ENCODE results near the gene TOMM20.
"Not testable (repeated sequence)": the region's sequence is repeated elsewhere in the genome, so short reads cannot be mapped to it uniquely, and the experiment has no call there.

The TOMM20 gene

DNA sequence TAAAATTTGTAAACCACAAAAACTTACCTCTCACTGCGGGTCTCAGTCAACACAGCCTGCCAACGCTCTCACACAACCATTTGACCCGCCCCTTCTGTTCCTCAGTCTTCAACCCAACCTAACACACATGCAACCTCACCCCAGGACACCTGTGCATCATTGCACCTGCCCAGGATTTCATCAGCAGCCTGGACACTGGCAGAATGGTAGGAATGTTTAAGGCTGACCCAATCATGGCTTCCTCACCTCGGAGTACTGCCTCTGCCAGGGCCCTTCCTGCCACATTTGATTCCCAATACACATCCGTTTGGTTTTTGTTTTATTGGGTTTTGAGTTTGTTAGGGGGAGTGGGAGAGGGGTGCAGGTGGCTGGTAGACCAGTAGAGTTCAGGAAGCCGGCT is 40.7 kb downstream of the TOMM20 start:
- Mint-ChIP-seq H3K4me3 (no peak overlapping the region), H3K9me3 (no peaks in the 10 kb centered on the region), H3K4me1 (ENCODE audit: low read depth) (peaks cover 12% of the 10 kb centered on the region), H3K36me3 (ENCODE audit: low read depth) (no peaks in the 10 kb centered on the region), H3K27me3 (no peaks in the 10 kb centered on the region), H3K27ac (no peak overlapping the region)

DNA sequence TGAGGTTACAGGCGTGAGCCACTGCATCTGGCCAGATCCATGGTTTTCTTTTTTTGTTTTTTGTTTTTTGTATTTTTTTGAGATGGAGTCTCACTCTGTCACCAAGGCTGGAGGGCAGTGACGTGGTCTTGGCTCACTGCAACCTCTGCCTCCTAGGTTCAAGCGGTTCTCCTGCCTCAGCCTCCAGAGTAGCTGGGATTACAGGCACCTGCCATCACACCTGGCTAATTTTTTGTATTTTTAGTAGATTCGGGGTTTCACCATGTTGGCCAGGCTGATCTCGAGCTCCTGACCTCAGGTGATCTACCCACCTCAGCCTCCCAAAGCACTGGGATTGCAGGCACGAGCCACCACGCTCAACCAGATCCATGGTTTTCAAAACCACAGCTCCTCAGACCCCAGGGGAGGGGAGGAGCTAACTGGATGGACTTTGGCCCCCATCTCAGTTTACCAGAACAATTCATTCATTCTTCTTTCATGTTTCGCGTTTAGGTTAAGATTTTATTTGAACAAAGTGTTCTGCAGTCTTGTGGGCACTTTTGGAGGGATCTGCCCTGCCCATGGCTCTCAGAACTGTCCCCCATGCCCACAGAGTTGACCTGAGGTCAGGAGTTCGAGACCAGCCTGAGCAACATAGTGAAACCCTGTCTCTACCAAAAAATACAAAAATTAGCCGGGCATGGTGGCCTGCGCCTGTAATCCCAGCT is 43.1 kb downstream of the TOMM20 start:
- H3K4me1 Mint-ChIP-seq (ENCODE audit: low read depth): peaks cover 18% of the 10 kb centered on the region
- not testable (repeated sequence) for H3K36me3 Mint-ChIP-seq (ENCODE audit: low read depth); H3K27ac Mint-ChIP-seq; H3K9me3 Mint-ChIP-seq; H3K27me3 Mint-ChIP-seq; H3K4me3 Mint-ChIP-seq

DNA sequence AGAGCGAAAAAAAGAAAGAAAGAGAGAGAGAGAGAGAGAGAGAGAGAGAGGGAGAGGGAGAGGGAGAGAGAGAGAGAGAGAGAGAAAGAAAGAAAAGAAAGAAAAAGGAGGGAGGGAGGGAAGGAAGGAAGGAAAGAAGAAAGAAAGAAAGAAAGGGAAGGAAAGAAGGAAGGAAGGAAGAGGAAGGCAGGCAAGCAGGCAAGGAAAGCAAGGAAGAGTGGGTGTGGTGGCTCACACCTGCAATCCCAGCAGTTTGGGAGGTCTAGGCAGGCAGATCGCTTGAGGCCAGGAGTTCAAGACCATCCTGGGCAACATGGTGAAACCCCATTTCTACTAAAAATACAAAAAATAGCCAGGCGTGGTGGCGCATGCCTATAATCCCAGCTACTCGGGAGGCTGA is 47.8 kb downstream of the TOMM20 start:
- H3K4me3 Mint-ChIP-seq; H3K9me3 Mint-ChIP-seq; H3K27ac Mint-ChIP-seq; H3K27me3 Mint-ChIP-seq; H3K36me3 Mint-ChIP-seq (ENCODE audit: low read depth): not testable (repeated sequence)
- peaks cover 23% of the 10 kb centered on the region for H3K4me1 Mint-ChIP-seq (ENCODE audit: low read depth)

DNA sequence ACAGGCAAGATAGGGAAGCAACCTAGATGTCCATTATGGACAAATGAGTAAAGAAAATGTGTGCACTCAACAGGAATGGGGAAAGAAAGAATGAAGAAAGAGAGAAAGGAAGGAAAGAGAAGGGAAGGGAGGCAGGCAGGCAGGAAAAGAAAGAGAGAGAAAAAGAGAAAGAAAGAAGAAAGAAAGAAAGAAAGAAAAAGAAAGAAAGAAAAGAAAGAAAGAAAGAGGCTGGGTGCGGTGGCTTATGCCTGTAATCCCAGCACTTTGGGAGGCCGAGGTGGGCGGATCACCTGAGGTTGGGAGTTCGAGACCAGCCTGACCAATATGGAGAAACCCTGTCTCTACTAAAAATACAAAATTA is 48.4 kb downstream of the TOMM20 start:
- H3K27me3 Mint-ChIP-seq; H3K36me3 Mint-ChIP-seq (ENCODE audit: low read depth); H3K27ac Mint-ChIP-seq; H3K9me3 Mint-ChIP-seq; H3K4me3 Mint-ChIP-seq: not testable (repeated sequence)
- H3K4me1 Mint-ChIP-seq (ENCODE audit: low read depth): peaks cover 23% of the 10 kb centered on the region

DNA sequence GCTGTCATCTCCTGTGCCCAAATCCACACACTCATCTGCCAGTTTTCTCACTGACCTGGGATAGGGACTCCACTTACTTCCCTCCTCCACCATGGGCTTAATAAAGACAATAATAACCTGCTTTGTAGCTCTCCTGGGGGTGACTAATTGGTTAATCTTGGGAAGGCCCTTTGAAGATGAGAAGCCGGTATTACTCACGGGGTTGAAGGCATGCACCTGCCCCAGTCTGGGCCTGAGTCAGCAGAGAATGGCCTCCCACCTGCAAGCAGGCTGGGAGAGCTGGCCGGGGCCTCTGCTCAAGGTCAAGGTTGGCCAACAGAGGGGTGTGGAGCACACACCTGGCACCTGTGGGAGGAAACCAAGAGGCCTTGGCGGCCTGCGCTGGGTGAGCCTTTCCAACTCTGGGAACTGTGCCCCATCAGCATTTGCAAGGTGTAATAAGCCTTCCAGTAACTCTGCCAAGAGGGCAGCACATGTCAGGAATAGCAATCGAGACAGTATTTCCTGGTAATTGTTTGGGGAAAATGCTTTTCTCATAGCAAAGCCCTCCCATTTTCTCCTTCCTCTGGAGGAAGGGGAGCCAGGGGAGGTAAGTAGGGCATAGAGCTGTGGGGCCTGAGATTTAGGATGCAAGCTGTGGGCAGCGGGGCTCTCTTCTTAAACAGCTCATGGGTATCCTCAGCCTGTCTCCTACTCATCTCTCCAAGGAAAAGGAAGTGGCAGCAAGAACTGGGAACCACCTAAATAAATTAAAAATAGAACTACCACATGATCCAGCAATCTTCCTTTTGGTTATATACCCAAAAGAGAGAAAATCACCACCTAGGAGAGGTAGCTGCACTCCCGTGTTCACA is 49.0 kb downstream of the TOMM20 start:
- no peaks in the 10 kb centered on the region for H3K36me3 Mint-ChIP-seq (ENCODE audit: low read depth)
- H3K27me3 Mint-ChIP-seq: no peaks in the 10 kb centered on the region
- H3K27ac Mint-ChIP-seq: no peak overlapping the region
- H3K4me1 Mint-ChIP-seq (ENCODE audit: low read depth): peaks cover 23% of the 10 kb centered on the region
- H3K4me3 Mint-ChIP-seq: no peak overlapping the region
- H3K9me3 Mint-ChIP-seq: no peaks in the 10 kb centered on the region

DNA sequence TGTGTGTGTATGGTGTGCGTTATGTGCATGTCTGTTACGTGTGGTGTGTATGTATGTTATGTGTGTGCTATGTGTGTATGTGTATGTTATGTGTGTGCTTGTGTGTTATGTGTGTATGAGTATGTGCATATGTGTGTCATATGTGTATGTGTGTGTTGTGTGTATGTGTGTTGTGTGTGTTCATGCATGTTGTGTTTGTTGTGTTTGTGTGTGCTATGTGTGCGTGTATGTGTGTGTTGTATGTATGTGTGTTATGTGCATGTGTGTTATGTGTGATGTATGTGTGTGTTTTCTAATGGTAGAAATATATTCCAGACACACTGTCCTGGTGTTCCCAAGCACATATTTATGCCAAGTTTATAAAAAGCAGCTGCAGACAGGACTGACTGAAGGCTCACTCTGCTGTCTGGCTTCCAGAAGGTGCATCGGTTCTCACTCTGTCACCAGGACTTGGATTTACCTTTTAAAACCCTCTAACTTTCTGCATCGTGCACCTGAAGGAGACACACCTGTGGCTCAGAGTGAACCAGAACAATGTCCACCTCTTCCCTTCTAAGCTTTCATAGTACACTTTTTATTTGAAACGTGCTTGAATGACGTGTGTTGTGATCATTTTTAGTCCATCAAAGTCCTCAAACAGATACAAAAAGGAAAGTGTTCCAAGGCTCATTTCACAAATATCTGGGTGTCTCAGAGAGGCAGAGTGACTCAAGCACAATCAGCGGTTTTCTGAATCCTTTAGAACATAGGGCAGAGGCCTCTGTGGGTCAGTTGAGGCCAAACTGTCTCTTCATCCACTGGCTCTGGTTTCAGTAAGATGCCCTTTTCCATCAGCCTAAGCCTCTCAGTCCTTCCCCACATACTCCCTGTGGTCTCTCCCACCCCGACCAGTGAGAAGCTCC is 49.9 kb downstream of the TOMM20 start:
- Mint-ChIP-seq H3K9me3 (no peaks in the 10 kb centered on the region), H3K4me1 (ENCODE audit: low read depth) (peaks cover 19% of the 10 kb centered on the region), H3K4me3 (no peak overlapping the region), H3K36me3 (ENCODE audit: low read depth) (no peaks in the 10 kb centered on the region), H3K27me3 (no peaks in the 10 kb centered on the region), H3K27ac (no peak overlapping the region)

DNA sequence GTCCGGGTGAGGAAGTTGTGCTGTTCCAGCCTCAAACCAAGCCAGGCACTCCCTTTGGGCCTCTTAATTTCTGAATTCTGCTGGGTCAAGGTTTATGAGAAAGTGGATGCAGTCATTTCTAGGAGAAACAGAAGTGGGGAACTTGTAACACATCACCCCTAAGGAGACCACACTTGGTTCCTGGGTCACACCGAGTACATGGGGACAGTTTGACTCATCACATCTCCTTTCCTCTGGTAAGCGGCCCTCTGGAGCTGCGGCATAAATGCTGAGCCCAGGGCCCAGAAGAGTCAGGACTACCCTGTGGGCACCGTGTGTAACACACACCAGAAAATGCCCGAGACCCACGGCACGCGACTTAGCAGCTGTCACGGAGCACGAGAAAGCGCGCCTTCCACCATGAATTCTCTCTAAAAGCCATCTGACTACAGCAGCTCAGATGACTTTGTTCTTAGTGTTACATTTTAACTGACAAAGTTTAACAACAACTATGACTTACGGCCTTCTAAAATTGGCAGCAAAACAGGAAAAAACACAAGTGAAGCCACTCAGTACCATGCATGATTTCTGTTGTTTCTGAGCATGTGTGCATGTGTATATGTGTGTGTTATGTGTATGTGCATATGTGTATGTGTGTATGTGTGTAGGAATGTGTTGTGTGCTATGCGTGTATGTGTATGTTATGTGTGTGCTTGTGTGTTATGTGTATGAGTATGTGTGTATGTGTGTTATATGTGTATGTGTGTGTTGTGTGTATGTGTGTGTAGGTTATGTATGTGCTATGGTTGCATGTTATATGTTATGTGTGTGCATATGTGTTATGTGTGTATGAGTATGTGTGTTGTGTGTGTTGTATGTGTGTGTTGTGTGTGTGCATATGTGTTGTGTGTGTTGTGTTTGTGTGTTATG is 50.8 kb downstream of the TOMM20 start:
- Mint-ChIP-seq H3K4me3 (peak overlapping the region; percentile 30), H3K27me3 (no peaks in the 10 kb centered on the region), H3K4me1 (ENCODE audit: low read depth) (peaks cover 10% of the 10 kb centered on the region), H3K9me3 (no peaks in the 10 kb centered on the region), H3K36me3 (ENCODE audit: low read depth) (no peaks in the 10 kb centered on the region), H3K27ac (no peak overlapping the region)

DNA sequence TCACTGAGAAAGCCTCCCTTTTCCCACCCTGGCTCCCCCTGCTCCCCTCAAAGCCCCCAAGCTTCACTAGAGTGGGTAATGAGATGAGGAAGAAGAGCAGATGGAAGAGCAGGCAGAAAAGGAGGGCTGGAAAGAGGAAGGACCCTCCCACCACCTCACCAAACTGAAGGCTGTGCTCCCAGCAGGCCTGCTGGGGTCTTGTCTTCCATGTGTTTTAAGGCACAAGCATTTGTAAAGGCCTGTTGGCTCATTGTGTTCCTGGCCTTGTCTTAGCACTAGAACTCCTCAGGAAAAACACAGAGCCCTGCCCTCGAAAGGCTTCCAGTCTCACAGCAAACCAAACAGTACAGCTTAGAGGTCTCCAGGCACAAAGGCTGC is 51.5 kb downstream of the TOMM20 start:
- H3K4me3 Mint-ChIP-seq: peak overlapping the region; percentile 30
- peaks cover 9% of the 10 kb centered on the region for H3K4me1 Mint-ChIP-seq (ENCODE audit: low read depth)
- H3K27me3 Mint-ChIP-seq: no peaks in the 10 kb centered on the region
- H3K27ac Mint-ChIP-seq: no peak overlapping the region
- H3K9me3 Mint-ChIP-seq: no peaks in the 10 kb centered on the region
- no peaks in the 10 kb centered on the region for H3K36me3 Mint-ChIP-seq (ENCODE audit: low read depth)

DNA sequence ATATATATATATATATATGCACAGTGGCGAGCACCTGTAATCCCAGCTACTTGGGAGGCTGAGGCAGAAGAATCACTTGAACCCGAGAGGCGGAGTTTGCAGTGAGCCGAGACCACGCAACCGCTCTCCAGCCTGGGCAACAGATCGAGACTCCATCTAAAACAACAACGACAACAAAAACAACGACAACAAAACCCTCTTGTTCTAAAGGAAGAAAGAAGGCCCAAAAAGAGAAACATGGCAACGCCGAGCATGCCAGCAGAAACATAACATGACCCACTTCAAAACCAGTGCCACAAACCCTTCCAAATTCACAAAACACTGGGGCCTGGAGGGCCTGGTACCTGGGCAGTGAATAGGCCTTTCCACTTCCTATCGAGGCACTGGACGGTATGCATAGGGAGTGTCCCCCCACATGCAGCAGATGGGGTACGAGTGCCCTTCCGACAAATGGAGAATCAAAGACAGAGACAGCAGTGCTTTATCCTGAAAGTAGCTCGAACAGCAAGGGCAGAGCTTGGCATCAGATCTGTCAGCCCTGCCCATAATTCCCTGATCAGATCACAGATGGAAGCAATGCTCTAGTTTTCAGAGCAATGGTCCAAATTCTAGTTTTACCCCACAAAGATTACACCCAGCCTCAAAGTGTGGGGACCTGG is 52.0 kb downstream of the TOMM20 start:
- H3K36me3 Mint-ChIP-seq (ENCODE audit: low read depth): no peaks in the 10 kb centered on the region
- H3K4me1 Mint-ChIP-seq (ENCODE audit: low read depth): peaks cover 9% of the 10 kb centered on the region
- H3K9me3 Mint-ChIP-seq: no peaks in the 10 kb centered on the region
- no peak overlapping the region for H3K4me3 Mint-ChIP-seq
- no peak overlapping the region for H3K27ac Mint-ChIP-seq
- H3K27me3 Mint-ChIP-seq: no peaks in the 10 kb centered on the region

DNA sequence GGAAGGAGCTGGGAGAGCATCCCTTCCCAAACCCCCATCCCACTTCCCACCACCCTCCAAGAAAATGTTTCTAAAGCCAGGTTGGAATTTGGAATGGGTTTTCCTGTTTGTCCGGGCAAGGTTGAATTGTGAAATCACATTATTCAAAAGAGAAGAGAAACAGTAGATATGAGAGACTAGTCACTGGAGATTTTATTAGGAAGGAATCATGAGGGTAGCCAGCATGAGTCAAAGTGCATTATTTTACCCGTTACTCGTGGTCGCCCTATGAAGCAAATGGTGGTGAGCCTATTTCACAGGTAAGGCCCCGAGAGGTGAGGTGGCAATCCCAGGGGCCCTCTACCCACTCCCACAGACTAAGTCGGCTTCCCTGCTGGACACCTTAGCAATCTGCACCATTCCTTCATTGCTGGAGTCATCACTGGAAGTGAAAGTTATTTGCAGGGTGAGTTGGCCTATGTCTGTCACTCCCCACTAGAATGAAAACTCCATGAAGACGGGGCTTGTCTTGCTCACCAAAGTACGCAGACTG is 52.8 kb downstream of the TOMM20 start:
- peak overlapping the region; percentile 70 for H3K4me3 Mint-ChIP-seq
- no peaks in the 10 kb centered on the region for H3K9me3 Mint-ChIP-seq
- H3K4me1 Mint-ChIP-seq (ENCODE audit: low read depth): peaks cover 5% of the 10 kb centered on the region
- H3K36me3 Mint-ChIP-seq (ENCODE audit: low read depth): no peaks in the 10 kb centered on the region
- H3K27ac Mint-ChIP-seq: peak overlapping the region; percentile 98
- no peaks in the 10 kb centered on the region for H3K27me3 Mint-ChIP-seq

DNA sequence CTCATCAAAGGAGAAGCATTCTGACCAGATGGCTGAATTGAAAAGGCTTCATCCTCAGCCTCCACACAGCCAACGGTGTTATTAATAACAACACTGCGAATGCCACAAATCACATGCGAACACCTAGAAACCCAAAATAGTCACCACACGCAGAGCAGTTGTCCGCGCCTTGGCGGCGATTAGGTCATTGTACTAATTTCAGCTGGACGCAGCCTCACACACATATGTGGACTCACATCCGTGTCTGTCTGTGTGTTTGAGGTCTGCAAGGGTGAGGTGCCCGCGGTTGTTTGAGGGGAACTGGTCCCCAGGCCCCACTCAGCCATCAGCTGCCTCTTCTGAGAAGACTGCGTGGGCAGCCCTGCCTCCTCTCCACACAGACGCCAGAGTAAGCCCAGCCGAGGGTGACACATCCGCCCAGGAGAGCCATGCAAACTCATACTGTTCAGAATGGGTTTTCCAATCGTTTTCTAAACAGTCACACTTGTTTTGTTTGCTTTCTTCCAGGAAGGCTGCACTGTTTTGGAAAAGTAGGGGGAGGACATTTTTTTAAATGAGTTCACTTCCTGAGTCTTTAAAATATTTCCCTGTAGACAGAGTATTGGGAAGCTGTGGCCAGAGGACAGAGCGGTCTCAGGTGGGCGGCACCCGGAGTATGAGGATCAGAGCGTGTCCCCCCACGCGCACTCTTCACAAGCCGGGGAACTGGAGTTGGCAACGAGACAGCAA is 53.4 kb downstream of the TOMM20 start:
- Mint-ChIP-seq H3K4me1 (ENCODE audit: low read depth) (peaks cover 3% of the 10 kb centered on the region), H3K9me3 (no peaks in the 10 kb centered on the region), H3K27me3 (no peaks in the 10 kb centered on the region), H3K36me3 (ENCODE audit: low read depth) (no peaks in the 10 kb centered on the region), H3K4me3 (peak overlapping the region; percentile 70), H3K27ac (peak overlapping the region; percentile 98)

DNA sequence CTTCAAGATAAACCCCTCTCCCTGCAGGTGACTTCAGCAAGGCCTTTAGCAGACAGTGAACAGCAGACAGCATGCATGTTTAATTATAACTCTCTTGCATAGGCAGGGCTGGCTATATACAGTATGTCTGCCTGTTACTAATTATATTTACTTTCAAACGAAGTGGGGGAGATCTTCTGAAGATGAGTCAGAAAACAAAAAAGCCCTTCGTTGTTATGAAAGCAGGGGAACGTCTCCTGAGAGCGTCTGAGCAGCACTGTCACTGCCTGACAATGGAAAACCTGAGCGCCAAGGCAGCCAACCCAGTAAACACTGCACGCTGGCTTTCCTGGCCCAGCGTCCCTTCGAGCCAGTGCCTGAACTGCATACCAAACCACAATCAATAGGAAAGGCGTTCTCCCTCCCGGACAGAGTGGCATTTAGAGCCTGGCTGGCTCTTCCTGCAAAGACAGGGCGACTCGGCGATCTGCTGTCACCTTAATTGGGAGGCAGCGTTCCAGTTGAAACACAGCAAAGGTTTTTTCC is 54.1 kb downstream of the TOMM20 start:
- Mint-ChIP-seq H3K4me3 (peak overlapping the region; percentile 70), H3K9me3 (no peaks in the 10 kb centered on the region), H3K4me1 (ENCODE audit: low read depth) (no peaks in the 10 kb centered on the region)

DNA sequence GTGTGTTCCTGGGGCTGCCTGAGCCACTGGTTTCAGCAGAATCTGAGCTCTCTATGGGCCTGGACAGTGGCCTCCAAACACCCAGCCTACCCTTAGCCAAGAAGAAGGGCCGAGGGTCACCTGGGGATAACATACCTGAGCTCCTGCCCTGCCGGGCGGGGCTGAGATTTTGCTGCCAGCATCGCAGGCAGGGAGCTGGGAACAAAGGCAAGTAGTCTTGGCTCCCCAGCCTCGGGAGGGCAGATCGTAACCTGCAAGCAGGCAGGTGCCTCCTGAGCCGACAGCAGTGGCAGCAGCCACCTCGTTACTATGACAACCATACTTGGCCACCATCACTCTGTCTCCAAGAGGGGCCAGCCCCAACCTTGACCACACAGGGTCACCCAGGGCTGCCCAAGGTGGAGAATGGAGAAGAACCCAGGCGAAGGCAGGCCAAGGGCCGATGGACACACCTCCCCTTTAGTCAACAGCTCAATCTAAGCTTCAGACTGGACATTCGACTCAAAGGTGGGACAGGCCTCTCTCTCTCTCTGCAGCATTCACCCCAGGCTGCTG is 54.6 kb downstream of the TOMM20 start:
- no peaks in the 10 kb centered on the region for H3K4me1 Mint-ChIP-seq (ENCODE audit: low read depth)
- no peak overlapping the region for H3K4me3 Mint-ChIP-seq
- H3K27me3 Mint-ChIP-seq: no peaks in the 10 kb centered on the region
- peak overlapping the region; percentile 98 for H3K27ac Mint-ChIP-seq
- H3K9me3 Mint-ChIP-seq: no peaks in the 10 kb centered on the region
- no peaks in the 10 kb centered on the region for H3K36me3 Mint-ChIP-seq (ENCODE audit: low read depth)

More for the DNA sequence above, 54.1 kb downstream of the TOMM20 start:
- H3K36me3 Mint-ChIP-seq (ENCODE audit: low read depth): no peaks in the 10 kb centered on the region
- H3K27ac Mint-ChIP-seq: peak overlapping the region; percentile 98
- H3K27me3 Mint-ChIP-seq: no peaks in the 10 kb centered on the region

All from stimulated activated naive CD8-positive, alpha-beta T cell treated with anti-CD3 and anti-CD28 coated beads, Interleukin-15, Interleukin-2, amounts not matched to agents 100 ng/mL and 50 ng/mL, for 24 hours (primary cell).